Lung microvascular endothelial cell (primary cell): ENCODE data around the gene QSOX1. TPM values are rescaled to one million over a fixed set of nuclear protein-coding genes. Genes with fewer than 3 reads are reported as not detected.
A peak's percentile ranks its signal among the peaks of the same experiment; 100 is the strongest.

Experiments
- DNase-seq, 2 donors: peaks; one replicate each; pipeline versions ENCODE4 v3.0.0 to v3.0.0-alpha.2; 2010; ENCODE audit warnings: low read depth in 2 of 2
- total RNA-seq: library from RNA; depleted of rRNA; stranded (reverse); fragments of >200 nt; gene quantifications from 2 replicates; pipeline ENCODE4 v1.2.1, GENCODE V29; 2014

QSOX1 gene
- total RNA-seq, 1 donor from 2014 or later: 51.2 TPM

DNA sequence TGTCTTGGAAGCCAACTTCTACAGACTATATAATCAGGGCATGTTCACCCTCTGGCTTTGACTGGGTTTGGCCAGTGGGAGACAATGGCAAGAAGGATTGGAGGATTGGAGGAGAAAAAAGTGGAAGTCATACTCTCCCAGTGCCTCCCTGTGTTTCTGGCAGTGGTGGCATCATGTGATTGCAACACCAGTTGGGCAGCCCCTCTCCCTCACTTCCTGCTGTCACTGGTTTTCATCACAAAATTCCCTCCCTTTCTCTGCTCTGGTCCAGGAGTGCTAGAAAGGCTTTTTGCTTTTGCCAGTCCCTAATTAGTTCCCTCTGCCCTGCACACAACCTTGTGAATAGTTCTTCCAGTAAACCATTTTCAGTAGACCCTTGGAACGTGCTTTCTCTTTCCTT lies 3.7 kb upstream of the QSOX1 start:
- DNase-seq: peak; percentile 32 to 87

DNA sequence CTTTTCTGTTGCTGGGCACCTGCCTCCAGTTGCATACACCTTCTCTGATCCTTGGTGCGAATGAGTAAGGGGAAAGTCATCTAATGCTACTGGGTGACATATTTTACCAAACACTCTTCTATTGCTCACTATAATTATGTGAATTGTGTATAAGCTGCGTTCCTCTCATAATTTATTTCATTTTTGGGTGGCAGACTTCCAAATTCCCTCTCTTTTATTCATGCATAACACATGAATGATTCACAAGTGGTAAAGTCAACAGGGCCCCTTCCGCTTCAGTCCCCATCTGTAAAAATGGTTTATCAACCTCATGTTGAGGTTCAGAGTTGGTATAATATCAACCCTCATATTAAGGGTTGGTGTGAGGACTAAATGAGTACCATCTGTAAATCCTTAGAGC lies 3.2 kb upstream of the QSOX1 start:
- DNase-seq: peak; percentile 90 to 92

DNA sequence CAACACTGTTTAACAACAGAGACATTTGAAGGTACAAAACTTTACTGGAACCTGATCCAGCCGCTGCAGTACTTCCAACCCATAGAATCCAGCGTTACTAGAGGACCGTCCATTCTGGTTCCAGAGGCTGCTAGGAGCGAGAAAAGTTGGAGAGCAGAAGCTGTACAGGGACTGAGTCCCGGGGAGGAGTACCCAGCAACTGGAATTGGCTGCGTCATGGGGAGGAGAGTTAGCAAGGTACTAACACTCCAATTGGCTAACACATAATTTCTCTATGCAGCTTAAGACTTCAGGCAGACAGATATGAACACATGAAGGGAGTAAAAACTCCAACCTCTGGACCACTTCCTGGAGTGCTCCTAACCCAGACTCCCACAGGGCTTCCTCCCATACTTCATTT lies 2.1 kb upstream of the QSOX1 start:
- DNase-seq: no peak

GRCh38 chr1:180153032-180153431 lies 1.6 kb upstream of the QSOX1 start:
- DNase-seq: no peak

- no peak for DNase-seq
These were observed 705 bp upstream of the QSOX1 start for GRCh38 chr1:180154003-180154324.

DNA sequence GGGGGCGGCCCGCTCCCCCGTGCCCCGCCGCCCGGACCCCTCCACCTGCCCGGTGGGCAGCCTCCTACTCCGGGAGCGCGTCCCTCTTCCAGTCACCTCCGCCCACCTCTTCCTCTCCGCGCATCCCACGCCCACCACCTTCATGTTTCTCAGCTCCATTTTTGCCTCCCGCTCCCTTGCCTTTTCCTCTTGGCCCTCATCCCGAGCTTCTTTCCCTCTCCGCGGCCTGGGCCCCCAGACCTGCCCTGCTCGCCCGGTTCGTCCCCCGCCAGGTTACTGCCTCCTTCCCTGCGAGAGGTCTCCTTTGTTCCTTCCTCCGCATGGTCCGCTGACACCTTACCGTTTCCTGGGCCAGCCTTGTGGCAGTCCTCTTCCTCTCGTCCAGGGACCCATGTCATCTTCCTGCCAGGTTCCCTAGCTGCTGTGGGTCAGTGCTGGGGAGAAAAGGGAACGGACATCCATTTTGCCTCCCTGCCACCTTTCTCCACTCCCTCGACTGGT lies 563 bp downstream of the QSOX1 start:
- DNase-seq: peak; percentile 18 to 31

GRCh38 chr1:180156201-180156600 lies 1.5 kb downstream of the QSOX1 start:
- DNase-seq: no peak

DNA sequence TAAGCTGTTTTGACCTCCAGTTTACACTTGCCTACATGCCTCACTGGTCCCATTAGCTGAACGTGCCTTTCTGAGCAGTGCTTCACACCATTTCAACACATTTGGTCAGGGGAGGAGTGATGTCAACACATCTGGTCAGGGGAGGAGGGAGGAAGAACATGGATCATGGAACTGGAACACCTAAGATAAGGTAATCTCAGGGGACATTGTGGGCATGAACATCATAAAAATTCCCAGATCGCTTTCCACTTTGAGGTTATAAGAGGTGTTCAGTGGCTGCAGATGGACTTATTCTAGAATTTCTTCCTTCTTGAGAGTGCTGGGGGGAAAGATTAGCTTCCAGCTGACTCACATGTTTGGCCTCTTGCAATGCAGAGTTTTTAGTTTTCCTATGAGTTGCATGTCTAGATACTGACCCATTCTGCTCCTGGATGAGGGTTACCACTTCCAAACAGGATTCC lies 2.0 kb downstream of the QSOX1 start:
- peak in 1 of 2 donors; percentile 31 for DNase-seq

DNA sequence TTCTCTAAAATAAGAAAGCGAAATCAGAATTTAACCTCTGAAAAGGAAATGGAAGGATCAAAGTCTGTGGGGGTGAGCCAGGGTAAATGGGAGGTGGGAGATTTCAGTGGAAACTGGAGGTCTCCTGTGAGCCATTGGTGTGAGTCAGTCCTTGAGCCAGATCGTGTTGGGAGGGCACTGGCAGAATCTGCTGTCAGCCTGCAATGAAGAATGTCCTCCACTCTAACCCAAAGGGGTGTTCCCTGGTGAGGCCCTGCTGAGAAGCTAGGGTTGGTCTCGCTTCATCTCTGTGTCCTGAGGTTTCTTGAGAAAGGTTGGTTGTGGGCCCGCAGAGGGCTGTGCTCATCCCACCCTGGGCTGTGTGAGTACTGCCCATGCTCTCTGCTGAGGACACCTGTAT lies 2.4 kb downstream of the QSOX1 start:
- peak in 1 of 2 donors; percentile 50 for DNase-seq

DNA sequence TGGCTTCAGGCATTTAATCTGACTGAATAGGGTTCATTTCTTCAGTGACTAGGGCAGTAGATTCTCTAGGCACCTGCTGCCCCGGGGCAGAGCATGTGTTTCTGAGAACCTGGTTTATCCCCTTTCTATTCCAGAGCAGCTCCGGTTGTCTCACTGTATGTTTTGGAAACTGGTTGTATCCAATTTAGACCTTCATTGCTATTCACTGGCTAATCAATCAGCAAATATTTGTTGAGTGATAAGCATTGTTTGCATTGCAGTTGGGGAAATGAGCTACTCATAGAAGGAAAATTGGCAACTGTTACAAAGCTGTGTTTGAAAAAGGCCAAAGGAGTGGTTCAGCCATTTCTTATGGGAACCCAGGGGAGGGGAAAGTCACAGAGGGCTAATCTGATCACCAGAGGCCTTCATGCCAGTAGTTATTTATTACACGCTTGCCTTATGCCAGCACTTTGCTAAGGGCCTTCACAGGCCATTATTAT lies 2.9 kb downstream of the QSOX1 start:
- DNase-seq: peak in 1 of 2 donors; percentile 67

GRCh38 chr1:180158149-180159147 lies 3.8 kb downstream of the QSOX1 start:
- peak in 1 of 2 donors; percentile 61 for DNase-seq

- DNase-seq: no peak
These were observed 5.7 kb downstream of the QSOX1 start for GRCh38 chr1:180160357-180160756.

- no peak for DNase-seq
These were observed 8.4 kb downstream of the QSOX1 start for GRCh38 chr1:180163041-180163440.

DNA sequence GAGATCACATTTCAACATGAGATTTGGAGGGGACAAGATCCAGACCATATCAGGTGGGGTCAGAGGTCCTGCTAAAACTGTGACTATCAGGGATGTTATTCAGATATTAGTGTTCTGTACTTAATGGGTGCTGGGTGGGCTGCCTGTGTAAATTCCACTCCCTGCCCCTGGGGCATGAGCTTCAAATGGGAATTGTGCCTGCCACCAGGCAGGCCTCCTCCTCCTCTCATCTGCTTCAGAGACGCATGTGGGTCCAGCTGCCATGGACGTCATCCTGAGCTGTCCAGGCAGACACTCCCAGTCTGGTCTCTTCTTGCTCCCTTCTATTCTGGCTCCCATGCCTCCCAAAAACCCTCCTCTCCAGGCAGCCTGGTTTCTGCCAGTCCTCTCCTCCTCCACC lies 10.4 kb downstream of the QSOX1 start:
- no peak for DNase-seq

DNA sequence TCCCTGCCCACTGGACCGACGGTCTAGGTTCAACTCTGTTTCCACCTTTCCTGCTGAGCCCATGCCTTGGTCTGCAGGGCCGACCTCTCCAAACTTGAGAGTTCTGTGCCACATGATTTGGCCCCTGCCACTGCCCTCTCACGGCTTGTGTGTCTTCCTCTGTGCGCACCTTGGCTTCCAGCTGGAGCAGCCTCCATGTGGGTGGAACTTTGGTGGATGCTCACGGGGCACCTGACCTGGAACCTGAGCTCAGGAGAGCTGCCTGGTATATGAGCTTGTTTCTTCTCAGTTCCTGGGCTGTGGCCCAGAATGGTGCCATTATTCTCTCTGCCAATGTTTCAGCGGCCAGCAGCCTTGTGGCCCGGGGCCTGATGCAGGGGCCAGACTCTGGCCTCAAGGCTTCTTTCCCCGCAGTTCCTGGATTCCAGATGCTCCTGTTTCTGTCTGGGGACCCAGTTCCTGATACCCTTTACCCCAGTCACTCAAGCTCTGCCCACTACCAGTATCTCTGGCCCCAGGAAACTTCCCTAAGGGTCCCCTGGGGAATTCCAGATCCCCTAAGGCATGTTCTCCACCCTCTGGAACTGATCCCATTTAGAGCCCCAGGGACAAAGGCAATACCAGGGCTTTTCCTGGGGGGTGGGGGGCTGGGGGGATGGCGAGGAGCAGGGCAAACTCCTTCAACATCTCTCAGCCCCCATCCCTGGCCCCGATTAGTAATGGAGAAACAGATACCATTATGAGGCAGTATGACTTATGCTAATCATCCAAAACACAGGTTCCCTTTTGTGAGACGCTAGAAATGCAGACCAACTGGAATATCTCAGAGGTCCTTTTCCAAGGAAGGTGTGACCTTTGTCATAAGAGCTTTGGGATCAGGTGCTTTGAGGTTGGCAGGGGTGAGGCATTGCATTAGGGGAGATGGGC lies 11.1 kb downstream of the QSOX1 start:
- no peak for DNase-seq

DNA sequence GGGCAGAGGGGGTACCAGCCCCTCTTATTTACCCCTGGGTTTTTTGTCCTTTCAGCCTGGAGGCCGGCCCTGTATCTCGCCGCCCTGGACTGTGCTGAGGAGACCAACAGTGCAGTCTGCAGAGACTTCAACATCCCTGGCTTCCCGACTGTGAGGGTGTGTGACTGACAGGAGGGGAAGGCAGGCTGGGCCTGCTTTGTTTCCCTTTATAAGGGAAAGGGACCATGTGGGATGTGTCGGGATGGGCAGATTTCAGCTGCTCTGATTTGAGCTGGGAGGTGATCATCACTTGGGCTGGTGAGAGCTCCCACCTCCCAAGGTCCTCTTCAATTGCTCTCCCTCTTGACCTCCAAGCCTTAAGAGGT lies 11.7 kb downstream of the QSOX1 start:
- no peak for DNase-seq

DNA sequence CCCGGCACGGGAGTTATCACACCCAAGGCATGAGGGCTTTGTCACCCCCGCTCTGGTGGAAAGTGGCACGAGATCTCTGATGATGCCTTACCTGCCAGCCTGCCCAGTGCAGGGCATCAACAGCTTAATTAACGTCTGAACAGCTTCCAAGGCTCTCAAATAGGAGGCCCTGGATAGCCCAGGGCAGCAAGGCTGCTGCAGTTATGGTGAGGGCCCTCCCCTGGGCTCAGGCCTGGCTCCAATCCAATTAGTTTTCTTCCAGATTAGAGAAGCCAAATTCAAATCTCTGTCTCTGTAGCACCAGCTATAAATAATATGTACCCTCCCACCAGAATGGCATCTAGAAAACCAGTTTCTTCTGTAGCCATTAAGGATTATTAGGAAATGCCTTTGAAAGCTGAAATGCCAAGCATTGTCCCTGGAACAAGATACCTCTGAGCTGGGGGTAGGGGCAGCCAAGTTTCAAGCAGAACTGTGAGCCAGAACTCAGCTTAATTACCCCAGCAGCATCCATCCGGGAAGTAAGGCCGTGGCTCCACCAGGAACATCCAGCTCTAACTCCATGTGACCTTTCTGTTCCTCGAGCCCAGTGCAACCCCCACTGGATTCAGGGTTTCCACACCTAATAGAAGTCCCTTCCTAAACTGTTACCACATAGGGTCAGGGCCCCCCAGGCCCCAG lies 12.5 kb downstream of the QSOX1 start:
- DNase-seq: peak in 1 of 2 donors; percentile 36

DNA sequence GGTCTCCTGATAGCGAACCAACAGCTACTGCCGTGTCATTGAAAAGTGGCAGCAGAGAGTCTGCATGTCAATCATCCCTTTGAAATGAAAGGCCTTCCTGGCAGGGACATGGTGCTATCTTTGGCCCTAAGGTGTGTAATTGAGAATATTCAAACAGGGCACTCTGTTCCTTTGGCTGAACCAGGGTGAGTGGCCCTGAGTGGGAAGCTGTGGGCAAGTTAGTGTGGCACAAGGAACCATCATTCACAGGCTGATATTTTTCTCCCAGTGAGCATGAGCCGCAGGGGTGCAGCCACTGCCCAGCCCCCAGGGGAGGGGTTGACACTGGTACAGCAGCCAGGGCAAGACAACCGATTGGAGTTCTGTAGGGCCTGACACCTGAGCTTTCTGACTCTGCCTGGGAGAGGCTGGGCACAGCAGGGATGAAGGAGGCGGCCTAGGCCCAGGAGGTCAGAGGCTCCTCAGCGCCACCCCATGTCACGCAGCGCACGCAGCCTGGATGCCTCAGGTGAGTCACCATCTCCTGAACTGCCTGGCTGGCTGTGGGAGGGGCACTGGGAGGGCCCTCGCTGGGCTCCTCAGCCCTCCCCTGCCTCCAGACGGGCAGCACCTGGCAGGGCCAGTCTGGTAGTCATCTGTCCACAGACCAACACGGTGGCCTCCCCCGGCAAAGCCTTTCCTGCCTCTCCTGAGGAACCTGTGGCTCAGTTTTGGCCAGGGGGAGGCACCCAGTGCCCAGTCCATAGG lies 13.2 kb downstream of the QSOX1 start:
- peak in 1 of 2 donors; percentile 37 for DNase-seq

- DNase-seq: peak; percentile 56 to 63
These were observed 14.3 kb downstream of the QSOX1 start for GRCh38 chr1:180168786-180169639.
